Fibroblast of pulmonary artery (primary cell): ENCODE measurements around the gene CAGE1.
"Not testable (repeated sequence)": the region's sequence is repeated elsewhere in the genome, so short reads cannot be mapped to it uniquely, and the experiment has no call there.

Source experiments
- DNase-seq: peaks from one replicate; pipeline ENCODE4 v3.0.0-alpha.2; 2010; ENCODE audit warnings: low read depth
- H3K4me3 ChIP-seq: replicated peaks from 2 replicates; pipeline ENCODE4 v1.5.1; 2011; ENCODE audit warnings: low read depth, mild to moderate bottlenecking, control low read depth, low read length, moderate library complexity
- CTCF ChIP-seq: IDR thresholded peaks from 2 replicates; pipeline ENCODE4 v1.5.1; 2011; ENCODE audit warnings: mild to moderate bottlenecking, control low read depth, low read length, inconsistent platforms; ENCODE audit errors: missing control alignments

The CAGE1 gene

GRCh38 chr6:7315948-7316365 lies 73.6 kb downstream of the CAGE1 start:
- DNase-seq, result no peak
- no peak for TF ChIP-seq CTCF
- H3K4me3 ChIP-seq, result no peak overlapping the region

GRCh38 chr6:7315087-7315947 lies 74.2 kb downstream of the CAGE1 start:
- H3K4me3 ChIP-seq, DNase-seq: not testable (repeated sequence)

- no peak for TF ChIP-seq CTCF
- H3K4me3 ChIP-seq, result no peak overlapping the region
- no peak for DNase-seq
These were observed 75.1 kb downstream of the CAGE1 start for GRCh38 chr6:7314414-7314813.

- TF ChIP-seq CTCF, result no peak
- H3K4me3 ChIP-seq, result peak overlapping the region; percentile 97
- no peak for DNase-seq
These were observed 75.9 kb downstream of the CAGE1 start for GRCh38 chr6:7313505-7314165.

GRCh38 chr6:7312616-7313504 lies 76.7 kb downstream of the CAGE1 start, which contains the start of gene SSR1:
SSR1 (minus strand) TSS chr6:7313199; CDS start chr6:7313120, 79 bp downstream.
- H3K4me3 ChIP-seq, result peak within 1 kb of the TSS; percentile 97
- peak; percentile 97 for DNase-seq
- TF ChIP-seq CTCF, result no peak

GRCh38 chr6:7311917-7312615 lies 77.5 kb downstream of the CAGE1 start:
- TF ChIP-seq CTCF, result no peak
- peak; percentile 40 for DNase-seq
- peak overlapping the region; percentile 97 for H3K4me3 ChIP-seq
